ENCODE data around the gene PPP1R8.

Gene PPP1R8

DNA sequence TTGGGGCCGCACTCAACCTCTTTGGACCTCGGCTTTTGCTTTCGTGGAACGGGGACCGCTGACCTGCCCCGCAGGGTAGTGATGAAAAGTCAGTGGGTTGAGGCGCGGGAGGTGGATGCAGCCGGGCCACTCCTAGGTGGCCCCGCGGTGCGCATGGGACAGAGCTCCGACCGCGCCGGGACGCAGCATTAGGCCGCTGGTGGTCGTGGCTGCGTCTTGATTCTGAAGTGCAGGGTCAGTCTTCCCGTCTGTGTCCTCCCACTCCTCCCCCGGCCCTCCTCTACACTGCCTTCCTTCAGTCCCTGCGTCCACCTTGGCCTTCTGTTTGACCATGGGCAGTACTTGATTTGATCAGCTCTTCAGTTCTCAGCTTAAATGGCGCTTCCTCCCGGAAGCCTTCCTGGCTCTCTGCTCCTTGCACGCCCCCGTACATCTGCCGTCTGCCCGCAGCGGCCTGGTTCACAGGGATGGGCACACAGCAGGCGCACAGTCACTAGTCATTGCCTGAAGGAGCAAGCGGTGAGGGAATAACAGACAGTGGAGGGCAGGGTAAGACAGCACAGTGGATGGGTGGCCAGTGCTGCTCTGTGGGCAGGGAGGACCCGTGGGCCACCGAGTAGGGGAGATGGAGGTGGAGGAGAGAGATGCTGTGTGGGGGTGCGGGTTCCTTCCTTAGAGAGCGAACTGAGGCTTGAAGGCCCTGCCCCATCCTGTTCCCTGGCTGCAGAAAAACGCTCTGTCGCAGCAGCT lies 42.4 kb downstream of the PPP1R8 start:
- H3K27ac ChIP-seq (ENCODE audit: low read length) = no peak overlapping the region
- H3K36me3 ChIP-seq (replicated peaks; ENCODE audit: low read depth, low read length) = no peaks in the 10 kb centered on the region
- peak overlapping the region; percentile 86 for H3K4me2 ChIP-seq (ENCODE audit: low read length)
- H3K4me1 ChIP-seq (ENCODE audit: low read length) = peaks cover 26% of the 10 kb centered on the region
- peak overlapping the region; percentile 84 for H3K4me3 ChIP-seq (ENCODE audit: low read length)
- peaks cover 5% of the 10 kb centered on the region; the same call in 1 of the 2 replicates for H3K27me3 ChIP-seq (ENCODE audit: low read depth, low read length)
- H3K9ac ChIP-seq (ENCODE audit: low read length) = peak overlapping the region; percentile 45; the same call in 1 of the 2 replicates
- H3K9me3 ChIP-seq (ENCODE audit: insufficient read depth, low read length) = no peaks in the 10 kb centered on the region
- peak overlapping the region; percentile 59 for H2AFZ ChIP-seq (ENCODE audit: low read depth, low read length)
- no peaks in the 10 kb centered on the region for H4K20me1 ChIP-seq (ENCODE audit: insufficient read depth, low read length)
- TF ChIP-seq EZH2phosphoT487 (IDR thresholded peaks at IDR 0.05; ENCODE audit: low read depth) (no peak), CTCF (IDR thresholded peaks at IDR 0.05; ENCODE audit: low read depth, low read length) (no peak)
- no peaks in the 10 kb centered on the region for H3K79me2 ChIP-seq (ENCODE audit: low read length)

- Histone ChIP-seq H3K4me1 (ENCODE audit: low read length) (peaks cover 22% of the 10 kb centered on the region), H3K4me3 (ENCODE audit: low read length) (no peak overlapping the region), H3K36me3 (replicated peaks; ENCODE audit: low read depth, low read length) (no peaks in the 10 kb centered on the region), H3K27ac (ENCODE audit: low read length) (no peak overlapping the region), H3K79me2 (ENCODE audit: low read length) (no peaks in the 10 kb centered on the region), H2AFZ (ENCODE audit: low read depth, low read length) (no peak overlapping the region), H3K9ac (ENCODE audit: low read length) (no peak overlapping the region), H3K27me3 (ENCODE audit: low read depth, low read length) (peaks cover 5% of the 10 kb centered on the region; the same call in 1 of the 2 replicates), H3K9me3 (ENCODE audit: insufficient read depth, low read length) (no peaks in the 10 kb centered on the region), H3K4me2 (ENCODE audit: low read length) (no peak overlapping the region), H4K20me1 (ENCODE audit: insufficient read depth, low read length) (no peaks in the 10 kb centered on the region)
- TF ChIP-seq EZH2phosphoT487 (IDR thresholded peaks at IDR 0.05; ENCODE audit: low read depth) = no peak
- no peak for TF ChIP-seq CTCF (IDR thresholded peaks at IDR 0.05; ENCODE audit: low read depth, low read length)
Measured at GRCh38 chr1:27873671-27874384, 43.2 kb downstream of the PPP1R8 start.

GRCh38 chr1:27876341-27877114 lies 45.9 kb downstream of the PPP1R8 start:
- H3K9ac ChIP-seq (ENCODE audit: low read length) = no peak overlapping the region
- TF ChIP-seq CTCF (IDR thresholded peaks at IDR 0.05; ENCODE audit: low read depth, low read length) (no peak), EZH2phosphoT487 (IDR thresholded peaks at IDR 0.05; ENCODE audit: low read depth) (no peak)
- H3K4me1 ChIP-seq (ENCODE audit: low read length) = peaks cover 8% of the 10 kb centered on the region
- H2AFZ ChIP-seq (ENCODE audit: low read depth, low read length) = no peak overlapping the region
- no peaks in the 10 kb centered on the region for H3K79me2 ChIP-seq (ENCODE audit: low read length)
- H3K36me3 ChIP-seq (replicated peaks; ENCODE audit: low read depth, low read length) = no peaks in the 10 kb centered on the region
- H3K9me3 ChIP-seq (ENCODE audit: insufficient read depth, low read length) = no peaks in the 10 kb centered on the region
- peaks cover 5% of the 10 kb centered on the region; the same call in 1 of the 2 replicates for H3K27me3 ChIP-seq (ENCODE audit: low read depth, low read length)
- no peaks in the 10 kb centered on the region for H4K20me1 ChIP-seq (ENCODE audit: insufficient read depth, low read length)
- H3K4me3 ChIP-seq (ENCODE audit: low read length) = no peak overlapping the region
- no peak overlapping the region for H3K4me2 ChIP-seq (ENCODE audit: low read length)
- H3K27ac ChIP-seq (ENCODE audit: low read length) = no peak overlapping the region

DNA sequence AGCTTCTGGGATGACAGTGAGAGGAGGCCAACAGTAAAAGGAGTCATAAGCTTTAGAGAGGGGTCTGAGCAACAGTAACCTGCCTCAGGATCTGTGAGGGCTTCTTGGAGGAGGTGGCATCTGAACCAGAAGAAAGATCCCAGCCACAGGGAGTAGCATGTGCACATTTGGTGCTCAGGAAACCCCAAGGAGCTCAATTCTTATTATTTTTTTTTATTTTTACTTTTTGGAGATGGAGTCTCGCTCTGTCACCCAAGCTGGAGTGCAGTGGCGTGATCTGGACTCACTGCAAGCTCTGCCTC lies 46.5 kb downstream of the PPP1R8 start:
- TF ChIP-seq EZH2phosphoT487 (IDR thresholded peaks at IDR 0.05; ENCODE audit: low read depth) (no peak), CTCF (IDR thresholded peaks at IDR 0.05; ENCODE audit: low read depth, low read length) (no peak)
- no peak overlapping the region for H3K4me2 ChIP-seq (ENCODE audit: low read length)
- no peak overlapping the region for H3K27ac ChIP-seq (ENCODE audit: low read length)
- no peaks in the 10 kb centered on the region for H3K79me2 ChIP-seq (ENCODE audit: low read length)
- H3K4me3 ChIP-seq (ENCODE audit: low read length) = no peak overlapping the region
- H3K27me3 ChIP-seq (ENCODE audit: low read depth, low read length) = peaks cover 5% of the 10 kb centered on the region; the same call in 1 of the 2 replicates
- H3K9ac ChIP-seq (ENCODE audit: low read length) = no peak overlapping the region
- no peaks in the 10 kb centered on the region for H4K20me1 ChIP-seq (ENCODE audit: insufficient read depth, low read length)
- H2AFZ ChIP-seq (ENCODE audit: low read depth, low read length) = no peak overlapping the region
- H3K4me1 ChIP-seq (ENCODE audit: low read length) = peaks cover 8% of the 10 kb centered on the region
- no peaks in the 10 kb centered on the region for H3K9me3 ChIP-seq (ENCODE audit: insufficient read depth, low read length)
- H3K36me3 ChIP-seq (replicated peaks; ENCODE audit: low read depth, low read length) = no peaks in the 10 kb centered on the region

Data from OCI-LY3 (cell line).